Activated CD8-positive, alpha-beta T cell treated with anti-CD3 and anti-CD28 coated beads for 36 hours (primary cell): ENCODE data around the gene NFIA. TPM values are rescaled to one million over a fixed set of nuclear protein-coding genes. Genes with fewer than 3 reads are reported as not detected.

Source experiments
- ATAC-seq: fragments of 200-7000 bp; cut with Tn5 transposase; one replicate; pipeline ENCODE4 v1.10.0; 2021; ENCODE audit warnings: mild to moderate bottlenecking, moderate library complexity
- CTCF ChIA-PET: fragments of 350-600 bp; sonication (Branson Sonifier 250); formaldehyde crosslinking; loops from one replicate; lab custom pipeline; 2021; ENCODE audit warnings: antibody characterized with exemption; lab: Charles Lee
- POLR2A ChIA-PET: fragments of 350-600 bp; sonication (Branson Sonifier 250); formaldehyde crosslinking; loops from one replicate; lab custom pipeline; 2021; ENCODE audit warnings: antibody characterized with exemption; lab: Charles Lee
- DNase-seq: peaks from one replicate; pipeline ENCODE4 v3.0.0-alpha.2; 2020
- H3K27ac Mint-ChIP-seq: one replicate; pipeline ENCODE4 v1.8.0; 2021; ENCODE audit warnings: mild to moderate bottlenecking, mixed read lengths
- H3K27me3 Mint-ChIP-seq: one replicate; pipeline ENCODE4 v1.8.0; 2021; ENCODE audit warnings: mixed read lengths
- H3K36me3 Mint-ChIP-seq: one replicate; pipeline ENCODE4 v1.8.0; 2021; ENCODE audit warnings: low read depth, mixed read lengths
- H3K4me1 Mint-ChIP-seq: one replicate; pipeline ENCODE4 v1.8.0; 2021; ENCODE audit warnings: low read depth, mixed read lengths
- H3K4me3 Mint-ChIP-seq: one replicate; pipeline ENCODE4 v1.8.0; 2021; ENCODE audit warnings: mild to moderate bottlenecking, moderate library complexity, mixed read lengths
- H3K9me3 Mint-ChIP-seq: one replicate; pipeline ENCODE4 v1.8.0; 2021; ENCODE audit warnings: mixed read lengths
- intact Hi-C: fragments of 100-400 bp; cut with micrococcal nuclease; formaldehyde crosslinking; loops from one replicate; pipeline ENCODE4 v1.10.0; 2022
- total RNA-seq, 2 experiments: library from RNA; stranded (reverse); gene quantifications; one replicate each; pipeline ENCODE4 v1.2.3, GENCODE V29; 2021
- TF ChIP-seq, protein P1 (sequence below): fragments of 200-600 bp; IDR thresholded peaks from one replicate; pipeline ENCODE4 v1.8.0; 2022; ENCODE audit warnings: antibody characterized with exemption, mild to moderate bottlenecking

Gene NFIA
- total RNA-seq, 2 experiments from 2014 or later, result 1.9 to 2.4 TPM

GRCh38 chr1:61080413-61081143 lies 1.8 kb upstream of the NFIA start:
- intact Hi-C loops, result loop anchor here (2.0 to 5.0 kb wide), 2 partner anchors 30 to 77 kb away; no protein-coding TSS in a partner anchor
- no peak for DNase-seq
- TF ChIP-seq, protein P1, sequence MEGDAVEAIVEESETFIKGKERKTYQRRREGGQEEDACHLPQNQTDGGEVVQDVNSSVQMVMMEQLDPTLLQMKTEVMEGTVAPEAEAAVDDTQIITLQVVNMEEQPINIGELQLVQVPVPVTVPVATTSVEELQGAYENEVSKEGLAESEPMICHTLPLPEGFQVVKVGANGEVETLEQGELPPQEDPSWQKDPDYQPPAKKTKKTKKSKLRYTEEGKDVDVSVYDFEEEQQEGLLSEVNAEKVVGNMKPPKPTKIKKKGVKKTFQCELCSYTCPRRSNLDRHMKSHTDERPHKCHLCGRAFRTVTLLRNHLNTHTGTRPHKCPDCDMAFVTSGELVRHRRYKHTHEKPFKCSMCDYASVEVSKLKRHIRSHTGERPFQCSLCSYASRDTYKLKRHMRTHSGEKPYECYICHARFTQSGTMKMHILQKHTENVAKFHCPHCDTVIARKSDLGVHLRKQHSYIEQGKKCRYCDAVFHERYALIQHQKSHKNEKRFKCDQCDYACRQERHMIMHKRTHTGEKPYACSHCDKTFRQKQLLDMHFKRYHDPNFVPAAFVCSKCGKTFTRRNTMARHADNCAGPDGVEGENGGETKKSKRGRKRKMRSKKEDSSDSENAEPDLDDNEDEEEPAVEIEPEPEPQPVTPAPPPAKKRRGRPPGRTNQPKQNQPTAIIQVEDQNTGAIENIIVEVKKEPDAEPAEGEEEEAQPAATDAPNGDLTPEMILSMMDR, result no peak
- CTCF ChIA-PET, result interaction anchor here (0.8 to 1.8 kb wide), 7 partner anchors 11 to 238 kb away, joined by 3 to 6 read pairs (median 3); no protein-coding TSS in a partner anchor
- POLR2A ChIA-PET, result interaction anchor here (0.7 to 1.5 kb wide), 4 partner anchors 10 to 37 kb away, joined by 3 to 7 read pairs (median 5); no protein-coding TSS in a partner anchor
- no peaks in the 10 kb centered on the region for H3K36me3 Mint-ChIP-seq
- peak overlapping the region; percentile 40 for H3K27ac Mint-ChIP-seq
- no peak for ATAC-seq
- no peaks in the 10 kb centered on the region for H3K9me3 Mint-ChIP-seq
- H3K4me1 Mint-ChIP-seq, result peaks cover 51% of the 10 kb centered on the region
- peak overlapping the region; percentile 39 for H3K4me3 Mint-ChIP-seq
- peaks cover 8% of the 10 kb centered on the region for H3K27me3 Mint-ChIP-seq

GRCh38 chr1:61081144-61081685 lies 1.1 kb upstream of the NFIA start:
- Mint-ChIP-seq H3K4me1 (peaks cover 49% of the 10 kb centered on the region), H3K36me3 (no peaks in the 10 kb centered on the region), H3K9me3 (no peaks in the 10 kb centered on the region), H3K27ac (peak overlapping the region; percentile 40), H3K27me3 (peaks cover 8% of the 10 kb centered on the region), H3K4me3 (peak overlapping the region; percentile 71)
- ChIA-PET POLR2A (interaction anchor here (0.6 to 1.5 kb wide), 6 partner anchors 25 to 866 kb away, joined by 3 to 7 read pairs (median 4); no protein-coding TSS in a partner anchor), CTCF (interaction anchor here (1.0 to 1.6 kb wide), 3 partner anchors 22 to 39 kb away, joined by 3 to 5 read pairs (median 3); no protein-coding TSS in a partner anchor)
- intact Hi-C loops, result loop anchor here (2.0 to 5.0 kb wide), 2 partner anchors 30 to 76 kb away; no protein-coding TSS in a partner anchor
- ATAC-seq, result no peak
- TF ChIP-seq, protein P1, result no peak
- DNase-seq, result no peak

GRCh38 chr1:61081686-61082310 lies 563 bp upstream of the NFIA start:
- ChIA-PET POLR2A (interaction anchor here (0.6 to 1.5 kb wide), 8 partner anchors 26 to 867 kb away, joined by 3 to 7 read pairs (median 4); no protein-coding TSS in a partner anchor), CTCF (interaction anchor here (1.0 to 1.6 kb wide), 4 partner anchors 22 to 40 kb away, joined by 3 to 5 read pairs (median 4); no protein-coding TSS in a partner anchor)
- Mint-ChIP-seq H3K4me3 (peak overlapping the region; percentile 71), H3K27ac (peak overlapping the region; percentile 34), H3K27me3 (peaks cover 8% of the 10 kb centered on the region), H3K9me3 (no peaks in the 10 kb centered on the region), H3K4me1 (peaks cover 43% of the 10 kb centered on the region), H3K36me3 (no peaks in the 10 kb centered on the region)
- ATAC-seq, result peak; percentile 15
- TF ChIP-seq, protein P1, result no peak
- intact Hi-C loops, result loop anchor here (2.0 to 5.0 kb wide), 2 partner anchors 31 to 76 kb away; no protein-coding TSS in a partner anchor
- peak; percentile 74 for DNase-seq

GRCh38 chr1:61083013-61083806 lies 849 bp downstream of the NFIA start:
- Mint-ChIP-seq H3K27ac (no peak overlapping the region), H3K27me3 (peaks cover 8% of the 10 kb centered on the region), H3K4me1 (peaks cover 38% of the 10 kb centered on the region), H3K4me3 (peak overlapping the region; percentile 85), H3K9me3 (no peaks in the 10 kb centered on the region), H3K36me3 (no peaks in the 10 kb centered on the region)
- TF ChIP-seq, protein P1, result no peak
- intact Hi-C loops, result loop anchor here (5.0 kb wide), 1 partner anchor 74 kb away; no protein-coding TSS in a partner anchor
- ChIA-PET POLR2A (interaction anchor here (1.1 kb wide), 1 partner anchor 31 kb away, joined by 4 read pairs; no protein-coding TSS in a partner anchor), CTCF (interaction anchor here (1.1 kb wide), 1 partner anchor 33 kb away, joined by 5 read pairs; no protein-coding TSS in a partner anchor)
- DNase-seq (no peak), ATAC-seq (no peak)
